Panc1 (cell line): ENCODE data around the gene CD320.

Experiments used
- CTCF ChIP-seq: fragments of 450-650 bp; IDR thresholded peaks from 2 replicates; pipeline ENCODE4 v1.5.1; 2017; ENCODE audit warnings: mild to moderate bottlenecking
- POLR2AphosphoS5 ChIP-seq: IDR thresholded peaks from 2 replicates; pipeline ENCODE4 v1.6.1; 2012; ENCODE audit warnings: mild to moderate bottlenecking, low read depth, low read length, moderate library complexity
- REST ChIP-seq, 2 experiments: IDR thresholded peaks; 2 replicates each; pipeline ENCODE4 v1.6.1; 2011 to 2012; ENCODE audit warnings: low read depth in 2 of 2, control low read depth in 1 of 2, low read length in 1 of 2, mild to moderate bottlenecking in 1 of 2, moderate library complexity in 1 of 2; ENCODE audit not compliant: insufficient read depth in 1 of 2

DNA sequence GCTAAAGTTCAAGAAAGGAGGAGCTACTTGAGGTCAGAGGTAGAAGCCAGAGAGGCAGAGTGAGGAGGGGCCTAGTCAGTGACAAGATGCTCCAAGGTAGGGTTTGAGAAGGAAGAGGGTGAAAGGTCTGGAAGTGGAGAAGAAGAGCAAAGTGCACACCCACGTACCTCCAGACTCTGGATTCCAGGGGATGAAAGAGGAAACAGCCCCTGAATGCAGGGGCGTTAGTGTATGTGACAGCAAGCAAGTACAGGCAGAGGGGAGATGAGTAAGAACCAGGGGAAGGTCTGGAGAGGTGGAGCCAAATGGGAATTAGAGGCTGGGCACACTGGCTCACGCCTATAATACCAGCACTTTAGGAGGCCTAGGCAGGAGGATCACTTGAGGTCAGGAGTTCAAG is 21.8 kb upstream of the CD320 start:
- TF ChIP-seq CTCF (no peak), POLR2AphosphoS5 (no peak), REST (IDR thresholded peaks at IDR 0.05; ENCODE audit: insufficient read depth in 1 of 2, low read depth in 2 of 2, low read length in 1 of 2) (no peak)
